ENCODE measurements around the gene CCDC33.

DNA sequence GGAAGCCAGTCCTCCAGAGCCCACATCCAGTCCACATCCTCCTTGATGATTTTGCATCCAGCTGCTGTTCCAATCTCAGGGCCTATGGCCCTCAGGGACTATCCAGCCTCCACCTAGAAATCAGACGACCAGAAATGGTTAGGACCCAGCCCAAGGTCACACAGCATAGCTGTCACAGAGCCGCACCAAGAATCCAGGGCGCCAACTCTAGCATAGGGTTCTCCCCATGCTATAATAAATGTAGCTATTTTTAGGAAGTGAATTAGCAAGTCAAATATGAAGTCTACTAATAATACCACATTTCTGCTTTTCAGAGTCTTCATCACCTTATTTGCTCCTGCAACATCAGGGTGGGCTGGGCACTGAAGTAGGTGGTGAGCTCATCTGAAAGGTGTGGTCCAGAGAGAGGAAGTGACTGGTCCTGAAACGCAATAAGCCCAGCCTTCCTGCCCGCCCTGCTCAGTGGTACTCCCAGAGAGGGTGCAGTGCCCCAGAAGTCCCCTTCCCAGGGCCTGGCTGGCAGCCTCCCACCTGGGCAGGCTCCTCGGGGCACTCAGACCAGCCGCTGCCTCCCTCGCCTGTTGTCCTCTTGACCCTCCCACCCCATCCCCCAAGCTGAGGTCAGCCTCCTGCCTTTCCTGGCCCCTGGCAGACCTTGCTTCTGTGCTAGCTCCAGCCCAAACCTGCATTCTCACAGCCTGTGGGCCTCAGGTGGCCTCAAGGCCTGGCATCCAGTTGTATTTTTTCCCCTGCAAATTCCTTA is 148.9 kb downstream of the CCDC33 start:
- no peak for TF ChIP-seq POLR2A (IDR thresholded peaks at IDR 0.05)
- TF ChIP-seq, protein P1, sequence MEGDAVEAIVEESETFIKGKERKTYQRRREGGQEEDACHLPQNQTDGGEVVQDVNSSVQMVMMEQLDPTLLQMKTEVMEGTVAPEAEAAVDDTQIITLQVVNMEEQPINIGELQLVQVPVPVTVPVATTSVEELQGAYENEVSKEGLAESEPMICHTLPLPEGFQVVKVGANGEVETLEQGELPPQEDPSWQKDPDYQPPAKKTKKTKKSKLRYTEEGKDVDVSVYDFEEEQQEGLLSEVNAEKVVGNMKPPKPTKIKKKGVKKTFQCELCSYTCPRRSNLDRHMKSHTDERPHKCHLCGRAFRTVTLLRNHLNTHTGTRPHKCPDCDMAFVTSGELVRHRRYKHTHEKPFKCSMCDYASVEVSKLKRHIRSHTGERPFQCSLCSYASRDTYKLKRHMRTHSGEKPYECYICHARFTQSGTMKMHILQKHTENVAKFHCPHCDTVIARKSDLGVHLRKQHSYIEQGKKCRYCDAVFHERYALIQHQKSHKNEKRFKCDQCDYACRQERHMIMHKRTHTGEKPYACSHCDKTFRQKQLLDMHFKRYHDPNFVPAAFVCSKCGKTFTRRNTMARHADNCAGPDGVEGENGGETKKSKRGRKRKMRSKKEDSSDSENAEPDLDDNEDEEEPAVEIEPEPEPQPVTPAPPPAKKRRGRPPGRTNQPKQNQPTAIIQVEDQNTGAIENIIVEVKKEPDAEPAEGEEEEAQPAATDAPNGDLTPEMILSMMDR (IDR thresholded peaks at IDR 0.05): no peak
